SK-N-SH (cell line): ENCODE results near the gene ATP1A1.

Experiments
- RAD21 ChIP-seq: IDR thresholded peaks from 2 replicates; pipeline ENCODE4 v1.6.1; 2012; ENCODE audit warnings: mild to moderate bottlenecking, low read length
- RFX5 ChIP-seq: IDR thresholded peaks from 2 replicates; pipeline ENCODE4 v1.6.1; 2012; ENCODE audit warnings: mild to moderate bottlenecking, improper control_type of control experiment, low read length
- TF ChIP-seq, protein P1 (sequence below): fragments of 200-600 bp; sonication (generic); IDR thresholded peaks from 2 replicates; pipeline ENCODE4 v1.6.1; 2017; ENCODE audit warnings: antibody characterized with exemption, mild to moderate bottlenecking, moderate library complexity

DNA sequence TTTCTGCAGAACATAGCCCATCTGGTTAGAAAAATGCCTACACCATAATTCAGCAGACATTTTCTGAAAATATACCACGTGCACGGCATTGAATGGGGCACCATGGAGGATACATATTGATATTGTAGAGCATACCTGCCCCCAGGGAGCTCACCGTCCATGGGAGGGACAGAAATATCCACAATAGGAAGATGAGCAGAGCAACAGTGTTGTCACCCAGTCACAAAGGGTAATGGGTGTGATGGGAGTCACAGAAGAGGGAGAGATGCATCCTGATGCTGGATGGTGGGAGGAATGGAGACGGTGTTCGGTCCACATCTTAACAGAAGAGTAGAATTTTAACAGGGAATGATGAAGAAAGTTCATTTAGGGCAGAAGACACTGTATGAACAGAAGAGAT is 51.4 kb downstream of the ATP1A1 start:
- TF ChIP-seq RAD21 (no peak), RFX5 (no peak)
- TF ChIP-seq, protein P1, sequence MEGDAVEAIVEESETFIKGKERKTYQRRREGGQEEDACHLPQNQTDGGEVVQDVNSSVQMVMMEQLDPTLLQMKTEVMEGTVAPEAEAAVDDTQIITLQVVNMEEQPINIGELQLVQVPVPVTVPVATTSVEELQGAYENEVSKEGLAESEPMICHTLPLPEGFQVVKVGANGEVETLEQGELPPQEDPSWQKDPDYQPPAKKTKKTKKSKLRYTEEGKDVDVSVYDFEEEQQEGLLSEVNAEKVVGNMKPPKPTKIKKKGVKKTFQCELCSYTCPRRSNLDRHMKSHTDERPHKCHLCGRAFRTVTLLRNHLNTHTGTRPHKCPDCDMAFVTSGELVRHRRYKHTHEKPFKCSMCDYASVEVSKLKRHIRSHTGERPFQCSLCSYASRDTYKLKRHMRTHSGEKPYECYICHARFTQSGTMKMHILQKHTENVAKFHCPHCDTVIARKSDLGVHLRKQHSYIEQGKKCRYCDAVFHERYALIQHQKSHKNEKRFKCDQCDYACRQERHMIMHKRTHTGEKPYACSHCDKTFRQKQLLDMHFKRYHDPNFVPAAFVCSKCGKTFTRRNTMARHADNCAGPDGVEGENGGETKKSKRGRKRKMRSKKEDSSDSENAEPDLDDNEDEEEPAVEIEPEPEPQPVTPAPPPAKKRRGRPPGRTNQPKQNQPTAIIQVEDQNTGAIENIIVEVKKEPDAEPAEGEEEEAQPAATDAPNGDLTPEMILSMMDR: no peak
